Measurements from ENCODE around the gene ZNF148.
A peak's percentile ranks its signal among the peaks of the same experiment; 100 is the strongest.
"Not testable (repeated sequence)": the region's sequence is repeated elsewhere in the genome, so short reads cannot be mapped to it uniquely, and the experiment has no call there.

The ZNF148 gene, protein sequence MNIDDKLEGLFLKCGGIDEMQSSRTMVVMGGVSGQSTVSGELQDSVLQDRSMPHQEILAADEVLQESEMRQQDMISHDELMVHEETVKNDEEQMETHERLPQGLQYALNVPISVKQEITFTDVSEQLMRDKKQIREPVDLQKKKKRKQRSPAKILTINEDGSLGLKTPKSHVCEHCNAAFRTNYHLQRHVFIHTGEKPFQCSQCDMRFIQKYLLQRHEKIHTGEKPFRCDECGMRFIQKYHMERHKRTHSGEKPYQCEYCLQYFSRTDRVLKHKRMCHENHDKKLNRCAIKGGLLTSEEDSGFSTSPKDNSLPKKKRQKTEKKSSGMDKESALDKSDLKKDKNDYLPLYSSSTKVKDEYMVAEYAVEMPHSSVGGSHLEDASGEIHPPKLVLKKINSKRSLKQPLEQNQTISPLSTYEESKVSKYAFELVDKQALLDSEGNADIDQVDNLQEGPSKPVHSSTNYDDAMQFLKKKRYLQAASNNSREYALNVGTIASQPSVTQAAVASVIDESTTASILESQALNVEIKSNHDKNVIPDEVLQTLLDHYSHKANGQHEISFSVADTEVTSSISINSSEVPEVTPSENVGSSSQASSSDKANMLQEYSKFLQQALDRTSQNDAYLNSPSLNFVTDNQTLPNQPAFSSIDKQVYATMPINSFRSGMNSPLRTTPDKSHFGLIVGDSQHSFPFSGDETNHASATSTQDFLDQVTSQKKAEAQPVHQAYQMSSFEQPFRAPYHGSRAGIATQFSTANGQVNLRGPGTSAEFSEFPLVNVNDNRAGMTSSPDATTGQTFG

GRCh38 chr3:125374996-125375941 is at the start of gene ZNF148:
Gene ZNF148 (minus strand): TSS chr3:125375325. CDS start chr3:125313640, 61,685 bp downstream.
- peak; percentile 93 to 95 for DNase-seq

DNA sequence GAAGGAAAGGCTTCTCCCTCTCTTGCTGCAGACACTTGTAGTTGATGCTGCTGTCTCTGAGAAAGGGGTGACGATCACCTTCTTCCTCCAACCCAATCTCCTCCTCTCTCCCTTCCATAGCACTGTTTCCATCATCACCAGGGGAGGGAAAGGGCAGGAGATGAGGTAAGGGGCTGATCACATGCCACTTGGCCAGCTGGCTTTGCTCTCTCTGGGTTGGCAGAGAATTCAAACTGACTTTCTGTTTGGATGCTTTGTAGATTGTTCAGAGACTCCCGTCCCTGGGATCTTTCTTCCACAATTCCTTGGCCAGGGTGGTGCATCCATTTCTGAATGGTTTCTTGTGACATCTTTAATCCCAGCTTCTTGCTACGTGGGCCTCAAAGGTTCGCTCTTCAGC is 43.2 kb upstream of the ZNF148 start:
- no peak for DNase-seq

DNA sequence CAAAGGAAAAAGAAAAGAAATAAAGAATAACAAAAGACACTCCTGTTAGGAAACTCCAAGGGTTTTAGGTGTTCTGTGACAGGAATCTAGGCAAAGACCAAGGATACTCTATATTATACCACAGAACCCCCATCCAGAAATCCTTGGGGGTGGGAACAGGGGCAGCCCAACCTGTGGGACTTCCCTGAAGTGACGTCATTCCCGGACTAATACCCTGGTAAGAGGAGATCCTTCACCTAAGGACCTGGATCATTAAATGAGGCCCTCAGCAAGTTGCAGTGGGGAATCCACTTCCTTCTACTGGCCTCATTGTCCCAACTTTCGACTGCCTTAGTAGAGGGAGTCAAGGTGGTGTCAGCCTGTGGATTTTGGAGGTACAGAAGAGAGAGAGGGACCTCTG is 41.1 kb upstream of the ZNF148 start:
- no peak for DNase-seq

DNA sequence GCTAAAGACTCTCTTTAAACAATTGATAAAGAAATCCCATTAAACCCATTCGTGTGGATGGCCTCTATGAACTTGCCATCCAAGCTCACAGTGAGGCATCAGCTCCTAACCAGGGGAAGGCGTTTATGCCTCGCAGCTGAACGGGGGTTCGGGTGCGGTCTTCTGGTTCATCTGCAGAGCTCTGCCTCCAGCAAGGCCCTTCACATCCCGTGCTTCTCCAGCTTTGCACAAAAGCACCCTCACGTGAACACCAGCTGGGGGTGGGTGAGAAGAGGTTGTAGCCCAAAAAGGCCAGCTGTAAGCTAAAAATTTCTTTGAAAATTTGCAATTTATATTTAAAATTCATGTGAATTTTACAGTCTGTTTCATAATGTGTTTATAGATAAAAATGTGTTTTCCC is 39.5 kb upstream of the ZNF148 start:
- DNase-seq = no peak

DNA sequence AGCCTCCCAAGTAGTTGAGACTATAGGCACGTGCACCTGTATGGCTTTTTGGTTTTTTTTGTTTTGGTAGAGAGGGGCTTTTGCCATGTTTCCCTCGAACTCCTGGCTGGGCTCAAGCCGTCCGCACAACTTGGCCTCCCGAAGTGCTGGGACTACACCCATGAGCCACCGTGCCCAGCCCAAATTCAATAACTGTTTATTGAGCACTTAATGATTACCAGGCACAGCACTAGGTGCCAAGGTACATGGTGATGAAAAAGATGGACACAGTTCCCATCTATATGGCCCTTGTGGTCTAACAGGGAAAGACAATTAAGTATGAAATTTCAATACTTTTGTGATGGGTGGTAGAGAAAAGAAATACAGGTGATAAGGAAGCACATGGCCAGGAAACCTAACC is 35.8 kb upstream of the ZNF148 start:
- DNase-seq = no peak

DNA sequence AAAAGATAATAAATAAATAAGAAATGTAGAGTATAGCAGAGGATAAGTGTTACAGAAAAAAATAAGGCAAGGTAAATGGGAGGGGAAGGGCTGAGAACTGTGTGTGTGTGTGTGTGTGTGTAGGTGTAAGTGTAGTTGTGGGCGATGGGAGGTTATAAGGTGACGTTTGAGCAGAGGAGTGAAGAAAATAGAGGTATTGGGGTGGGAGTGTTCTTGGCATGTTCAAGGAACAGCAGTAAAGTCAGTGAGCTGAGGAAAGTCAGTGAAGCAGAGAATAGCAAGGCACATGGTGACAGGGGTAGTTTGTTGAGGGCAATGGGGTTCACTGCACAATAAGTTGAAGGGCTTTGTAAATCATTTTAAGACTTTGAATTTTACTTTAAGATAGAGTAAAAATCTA is 30.9 kb upstream of the ZNF148 start:
- DNase-seq = no peak

- DNase-seq = not testable (repeated sequence)
Measured at GRCh38 chr3:125405515-125405914, 30.4 kb upstream of the ZNF148 start.

GRCh38 chr3:125403789-125404188 is 28.7 kb upstream of the ZNF148 start:
- DNase-seq = no peak

DNA sequence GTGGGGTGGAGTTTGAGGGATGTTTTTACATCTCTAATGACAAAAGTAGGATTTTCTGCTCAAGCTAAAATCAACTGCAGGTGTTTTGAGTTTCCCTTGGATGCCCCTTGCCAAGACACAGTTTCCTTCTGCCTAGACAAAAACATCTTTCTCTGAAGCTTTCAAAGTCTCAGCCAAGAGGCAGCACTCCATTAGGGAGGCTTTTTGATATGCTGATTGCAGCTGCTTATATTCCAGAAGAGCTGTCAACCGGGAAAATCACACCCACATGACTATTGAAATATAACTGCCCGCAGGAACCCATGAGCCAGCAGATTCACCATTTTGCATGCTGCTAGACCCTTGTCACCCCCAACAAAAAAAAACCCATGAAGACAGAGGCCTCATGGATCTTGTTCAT is 27.5 kb upstream of the ZNF148 start:
- no peak for DNase-seq

GRCh38 chr3:125401402-125401801 is 26.3 kb upstream of the ZNF148 start:
- DNase-seq = no peak

- DNase-seq = no peak
Measured at GRCh38 chr3:125398952-125399351, 23.8 kb upstream of the ZNF148 start.

GRCh38 chr3:125395091-125395490 is 20.0 kb upstream of the ZNF148 start:
- DNase-seq = no peak

- no peak for DNase-seq
Measured at GRCh38 chr3:125394406-125394805, 19.3 kb upstream of the ZNF148 start.

DNA sequence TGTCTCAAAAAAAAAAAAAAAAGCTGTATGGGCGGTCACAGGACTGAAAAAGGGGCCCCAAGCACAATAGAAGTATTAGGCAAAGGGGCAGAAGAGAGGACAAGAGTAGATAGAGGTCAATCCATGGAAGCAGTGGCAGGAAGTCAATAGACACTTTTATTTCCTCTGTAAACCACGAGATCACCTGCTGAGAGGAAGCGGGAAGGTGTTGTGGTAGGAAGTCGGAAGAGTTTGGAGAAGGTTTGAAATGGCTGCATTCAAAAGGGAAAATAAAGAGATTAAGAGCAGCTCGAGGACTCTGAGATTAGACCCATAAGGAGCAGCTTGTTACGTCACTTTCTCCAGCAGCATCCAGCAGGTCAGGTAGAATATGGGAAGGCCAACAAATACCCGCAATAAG is 14.2 kb upstream of the ZNF148 start:
- no peak for DNase-seq

GRCh38 chr3:125388369-125388768 is 13.2 kb upstream of the ZNF148 start:
- not testable (repeated sequence) for DNase-seq

GRCh38 chr3:125386811-125387210 is 11.7 kb upstream of the ZNF148 start:
- no peak for DNase-seq

GRCh38 chr3:125383744-125384143 is 8.6 kb upstream of the ZNF148 start:
- DNase-seq = no peak

- DNase-seq = no peak
Measured at GRCh38 chr3:125382298-125382697, 7.2 kb upstream of the ZNF148 start.

DNA sequence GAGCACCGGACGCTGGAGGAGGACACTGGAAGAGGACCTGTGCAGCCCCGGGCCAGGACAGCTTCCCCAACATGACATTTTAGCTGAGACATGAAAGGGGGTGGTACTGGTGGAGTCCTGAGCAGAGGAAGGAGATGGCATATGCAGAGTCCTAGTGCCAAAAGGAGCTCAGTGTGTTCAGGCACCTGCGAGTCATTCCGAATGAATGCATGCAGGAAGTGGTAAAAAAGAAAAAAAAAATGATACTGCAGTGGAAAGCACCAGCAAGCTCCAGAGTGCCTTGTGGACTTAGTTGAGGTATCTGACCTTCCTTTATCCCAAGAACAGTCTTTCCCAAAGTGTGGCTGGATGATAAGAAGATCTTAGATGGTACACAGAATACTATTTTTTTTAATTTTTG is 6.6 kb upstream of the ZNF148 start:
- DNase-seq = peak in 1 of 2 donors; percentile 19

DNA sequence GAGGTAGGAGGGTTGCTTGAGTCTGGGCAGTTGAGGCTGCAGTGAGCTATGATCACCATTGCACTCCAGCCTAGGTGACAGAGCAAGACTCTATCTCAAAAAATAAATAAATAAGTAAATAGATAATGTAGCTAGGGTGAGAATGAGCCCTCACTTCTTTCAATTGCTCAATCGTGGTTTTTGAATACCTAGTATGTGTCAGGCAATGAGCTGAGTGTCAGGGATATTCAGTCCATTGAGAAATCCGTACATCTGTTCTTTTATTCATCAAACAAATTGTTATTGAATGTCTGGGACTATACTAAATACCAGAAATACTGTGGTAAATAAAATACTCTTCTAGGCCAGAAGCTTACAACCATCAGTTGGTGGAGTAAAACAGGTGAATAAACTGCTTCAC is 6.2 kb upstream of the ZNF148 start:
- DNase-seq = no peak

GRCh38 chr3:125379483-125379882 is 4.4 kb upstream of the ZNF148 start:
- no peak for DNase-seq

DNA sequence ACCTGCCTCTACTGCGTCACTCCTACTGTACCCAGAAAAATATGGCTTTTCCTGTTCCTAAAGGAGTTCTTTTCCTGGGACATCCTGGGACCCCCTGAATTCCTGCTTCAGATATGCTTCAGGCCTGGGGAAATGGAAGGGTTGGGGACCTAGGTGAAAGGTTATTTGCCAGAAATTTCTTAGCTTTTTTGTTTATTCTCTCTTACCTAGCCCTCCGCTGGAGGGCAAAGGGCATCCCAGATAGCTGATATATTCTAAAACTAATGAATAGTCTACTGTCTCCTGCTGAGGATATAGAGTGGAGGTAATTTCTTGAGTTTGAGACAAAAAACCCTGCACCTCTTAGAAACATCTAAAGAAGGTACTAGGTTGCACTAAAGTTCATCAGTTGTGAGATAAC is 3.6 kb upstream of the ZNF148 start:
- no peak for DNase-seq
